DMS153 treated with DMSO at 0.1 percent for 48 hours (cell line): Measurements from ENCODE around the gene PDE4C.
"Not testable (repeated sequence)": the region's sequence is repeated elsewhere in the genome, so short reads cannot be mapped to it uniquely, and the experiment has no call there.

Source experiments
- DNase-seq: peaks from one replicate; lab custom pipeline; 2025; ENCODE audit not compliant: unreplicated experiment; lab: John Stamatoyannopoulos, UW

The PDE4C gene

GRCh38 chr19:18223860-18224524 lies 2.2 kb downstream of the PDE4C start:
- DNase-seq, result peak; percentile 21

- no peak for DNase-seq
Observed at GRCh38 chr19:18221815-18222725, 4.2 kb downstream of the PDE4C start.

GRCh38 chr19:18220632-18221275 lies 5.5 kb downstream of the PDE4C start:
- no peak for DNase-seq

- no peak for DNase-seq
Observed at GRCh38 chr19:18219911-18220631, 6.2 kb downstream of the PDE4C start.

DNA sequence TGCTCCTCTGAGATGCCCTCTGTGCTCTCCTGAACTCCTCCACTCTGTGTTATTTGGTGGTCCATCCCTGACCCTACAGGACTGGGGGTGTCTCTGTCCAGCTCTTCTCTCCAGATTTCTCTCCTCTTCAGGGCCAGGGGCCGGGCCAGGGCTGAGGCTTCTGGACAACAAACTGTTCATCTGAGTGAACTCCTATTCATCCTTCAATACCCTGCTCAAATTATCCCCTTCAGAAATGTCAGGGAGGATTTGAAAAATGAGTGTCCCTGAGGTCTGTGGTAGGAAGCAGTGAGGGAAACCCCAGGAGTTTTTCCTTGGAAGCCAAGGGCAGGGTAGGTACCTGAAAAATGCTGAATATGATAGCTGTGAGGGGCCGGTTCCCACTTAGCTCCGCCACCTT lies 7.6 kb downstream of the PDE4C start:
- DNase-seq, result no peak

DNA sequence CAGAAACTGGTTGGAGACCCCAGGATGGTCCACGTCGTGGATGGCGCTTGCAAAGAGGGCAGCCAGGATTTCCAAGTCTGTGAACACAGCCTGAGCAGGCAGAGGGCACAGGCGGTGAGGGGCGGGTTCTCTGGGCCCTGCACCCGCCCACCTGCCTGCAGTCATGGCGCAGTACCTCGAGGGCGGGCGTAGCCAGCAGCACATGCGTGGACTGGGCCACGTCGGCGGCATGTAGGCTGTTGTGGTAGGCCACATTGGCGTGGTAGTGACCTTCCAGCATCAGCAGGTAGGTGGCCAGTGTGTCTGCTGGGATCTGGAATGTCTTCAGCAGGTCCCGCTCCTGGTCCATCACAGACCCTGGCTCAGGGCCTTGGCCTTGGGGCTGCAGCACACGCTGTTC lies 8.1 kb downstream of the PDE4C start:
- no peak for DNase-seq

DNA sequence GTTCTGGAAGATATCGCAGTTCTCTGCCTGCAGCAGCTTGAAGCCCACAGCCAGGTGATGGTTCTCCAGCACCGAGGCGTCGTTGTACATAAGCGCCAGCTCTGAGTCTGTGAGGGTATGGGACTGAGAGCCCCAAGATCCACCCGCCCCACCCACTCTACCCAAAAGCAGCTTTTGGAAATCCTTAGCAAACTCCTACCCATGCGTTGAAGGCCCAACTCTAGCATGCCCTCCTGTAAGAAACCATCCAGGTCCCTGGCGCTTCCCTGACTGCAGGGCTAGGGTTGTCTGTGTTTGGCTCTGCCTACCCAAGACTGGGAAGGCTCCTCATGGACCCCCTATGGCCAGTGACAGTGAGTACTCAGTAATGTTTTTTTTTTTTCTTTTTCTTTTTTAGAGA lies 9.4 kb downstream of the PDE4C start:
- no peak for DNase-seq

DNA sequence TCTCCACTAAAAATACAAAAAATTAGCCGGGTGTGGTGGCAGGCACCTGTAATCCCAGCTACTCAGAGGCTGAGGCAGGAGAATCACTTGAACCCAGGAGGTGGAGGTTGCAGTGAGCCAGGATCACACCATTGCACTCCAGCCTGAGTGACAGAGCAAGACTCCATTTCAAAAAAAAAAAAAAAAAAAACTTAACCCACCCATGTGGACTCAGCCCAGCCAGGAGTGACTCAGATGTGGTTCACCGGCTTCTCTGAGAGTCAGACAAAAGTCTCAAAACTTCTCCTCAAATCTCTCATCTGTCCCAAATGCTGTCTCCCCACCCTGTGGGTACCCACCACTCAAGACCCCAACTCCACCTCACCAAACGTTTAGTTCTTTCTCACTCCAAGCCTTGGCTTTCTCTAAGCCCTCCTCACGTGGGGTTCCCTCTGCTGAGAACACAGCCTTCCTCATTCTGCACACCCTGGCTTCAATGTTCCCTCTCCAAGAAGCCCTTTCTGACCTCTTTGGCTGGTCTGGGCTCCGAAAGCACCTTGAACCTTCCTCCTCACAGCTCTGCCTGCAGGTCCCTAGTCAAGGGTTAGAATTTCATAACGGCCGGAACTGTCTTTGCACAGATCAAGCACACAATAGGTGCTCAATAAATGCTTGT lies 11.3 kb downstream of the PDE4C start:
- no peak for DNase-seq

DNA sequence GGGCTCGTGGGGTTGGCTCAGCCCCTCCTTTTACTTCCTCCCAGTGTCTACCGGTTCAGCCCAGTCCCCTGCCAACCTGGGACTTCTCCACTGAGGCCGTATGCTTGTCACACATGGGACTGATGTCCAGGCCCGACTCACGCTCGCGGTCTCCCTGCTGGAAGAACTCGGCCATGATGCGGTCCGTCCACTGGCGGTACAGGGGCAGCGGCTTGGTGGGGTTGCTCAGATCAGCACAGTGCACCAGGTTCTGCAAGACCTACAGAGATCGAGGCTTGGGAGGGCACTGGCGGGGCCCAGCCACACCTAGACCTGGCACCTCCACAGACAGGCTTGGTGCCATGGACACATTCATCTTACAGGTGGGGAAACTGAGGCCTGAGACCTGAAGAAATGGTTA lies 14.6 kb downstream of the PDE4C start:
- DNase-seq, result no peak

DNA sequence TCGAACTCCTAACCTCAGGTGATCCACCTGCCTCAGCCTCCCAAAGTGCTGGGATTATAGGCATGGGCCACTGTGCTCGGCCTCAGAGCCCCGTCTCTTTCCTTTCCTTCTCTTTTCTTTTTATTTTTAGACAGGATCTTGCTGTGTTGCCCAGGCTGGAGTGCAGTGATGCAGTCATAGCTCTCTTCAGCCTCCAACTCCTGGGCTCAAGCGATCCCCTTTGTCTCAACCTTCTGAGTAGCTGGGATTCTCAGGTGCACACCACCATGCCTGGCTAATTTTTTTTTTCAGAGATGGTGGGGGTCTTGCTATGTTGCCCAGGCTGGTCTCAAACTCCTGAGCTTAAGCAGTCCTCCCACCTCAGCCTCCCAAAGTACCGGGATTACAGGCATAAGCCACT lies 16.3 kb downstream of the PDE4C start:
- not testable (repeated sequence) for DNase-seq

GRCh38 chr19:18208098-18208951 lies 17.9 kb downstream of the PDE4C start:
- DNase-seq, result no peak

- no peak for DNase-seq
Observed at GRCh38 chr19:18206018-18206417, 20.2 kb downstream of the PDE4C start.

- DNase-seq, result no peak
Observed at GRCh38 chr19:18205200-18205892, 20.9 kb downstream of the PDE4C start.

DNA sequence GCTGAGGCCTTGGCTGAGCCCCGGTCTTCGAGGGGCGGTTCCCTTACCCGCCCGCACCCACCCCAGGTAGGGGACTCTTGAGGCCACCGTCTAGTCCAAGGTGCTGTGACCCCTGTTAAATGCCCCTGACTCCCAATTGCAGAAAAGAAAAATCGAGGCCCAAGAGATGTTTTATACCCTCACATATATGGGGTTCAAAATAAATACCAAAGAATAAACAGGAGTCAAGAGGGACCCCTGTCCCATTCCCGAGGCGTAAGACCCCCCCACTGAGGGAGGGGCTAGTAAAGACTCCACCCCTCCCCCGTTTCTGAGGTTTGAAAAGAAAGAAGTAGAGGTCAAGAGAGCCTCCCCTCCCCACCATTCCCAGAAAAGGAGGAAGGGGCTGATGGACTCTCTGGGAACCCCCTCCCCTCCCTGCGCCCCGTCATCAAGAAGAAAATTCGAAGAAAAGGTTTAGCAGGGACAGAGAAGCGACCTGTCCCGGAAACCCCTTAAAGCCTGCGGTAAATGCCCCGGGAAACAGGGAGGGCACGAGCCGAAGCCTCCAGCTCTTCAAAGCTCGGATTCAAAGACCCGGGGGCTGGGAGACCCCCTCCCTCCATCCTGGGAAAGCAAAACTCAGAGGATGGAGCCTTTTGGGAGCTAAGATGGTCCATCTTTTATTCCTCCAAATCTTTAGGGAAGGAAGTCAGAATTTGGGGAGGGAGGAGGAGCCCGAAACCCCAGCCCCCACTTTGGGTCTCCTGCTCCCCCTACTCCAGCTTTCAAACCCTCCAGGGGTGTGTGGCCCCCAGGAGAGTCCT lies 21.6 kb downstream of the PDE4C start:
- peak; percentile 68 for DNase-seq

DNA sequence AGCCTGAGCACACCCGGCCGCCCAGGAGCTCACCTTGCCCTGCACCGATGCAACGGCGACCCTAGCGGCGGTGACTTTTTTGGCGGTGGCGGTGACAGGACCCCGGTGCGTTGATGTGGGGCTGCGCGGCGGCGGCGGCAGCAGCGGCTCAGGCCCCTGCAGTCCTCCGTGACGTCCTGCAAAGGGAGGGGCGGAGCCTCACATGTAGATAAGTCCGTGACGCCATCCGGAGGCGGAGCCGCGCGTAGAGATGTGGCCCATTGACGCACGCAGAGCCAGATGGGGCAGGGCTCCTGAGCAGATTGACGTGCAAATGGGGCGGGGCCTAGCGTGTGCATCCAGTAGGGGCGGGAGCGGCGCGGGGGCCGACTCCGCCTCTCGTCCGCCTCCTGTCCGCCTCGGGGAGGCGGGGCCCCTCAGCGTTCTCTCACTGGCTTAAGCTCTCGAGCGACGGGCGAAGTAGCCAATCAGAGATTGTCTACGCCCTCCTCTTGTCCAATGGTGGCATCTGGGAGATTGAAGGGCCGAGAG lies 22.3 kb downstream of the PDE4C start, which contains the start of gene RAB3A:
Gene RAB3A, minus strand, starts transcription at position 180 of the 531 bp plus-strand sequence. CDS start 1,302 bp downstream, outside the sequence.
- DNase-seq, result peak; percentile 99

DNA sequence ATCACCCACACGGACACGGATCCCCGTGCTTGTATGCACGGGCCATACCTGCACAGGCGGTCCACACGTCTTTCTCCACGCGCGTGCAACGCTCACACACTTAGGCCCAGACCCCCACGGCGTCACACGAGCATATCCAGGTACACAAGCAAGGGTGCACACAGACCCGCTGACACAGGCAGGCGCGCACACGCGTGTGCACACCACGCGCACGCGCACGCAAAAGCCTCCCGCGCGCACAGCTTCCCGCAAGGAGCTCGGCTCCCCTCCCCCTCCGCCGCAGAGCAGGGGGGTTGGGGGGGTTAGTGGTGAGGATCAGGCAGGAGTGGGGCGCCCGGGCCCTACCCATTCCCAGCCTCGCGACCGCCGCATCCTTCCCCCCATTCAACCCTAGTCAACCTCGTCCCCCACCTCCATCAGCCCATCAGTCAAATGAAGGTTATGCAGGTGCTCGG lies 22.8 kb downstream of the PDE4C start:
- DNase-seq, result no peak

- DNase-seq, result no peak
Observed at GRCh38 chr19:18202778-18203407, 23.3 kb downstream of the PDE4C start.
